Measurements from ENCODE around the gene DCC. TPM values are rescaled to one million over a fixed set of nuclear protein-coding genes. Genes with fewer than 3 reads are reported as not detected.

The DCC gene
- polyA plus RNA-seq, 1 experiment = 0.67 TPM

DNA sequence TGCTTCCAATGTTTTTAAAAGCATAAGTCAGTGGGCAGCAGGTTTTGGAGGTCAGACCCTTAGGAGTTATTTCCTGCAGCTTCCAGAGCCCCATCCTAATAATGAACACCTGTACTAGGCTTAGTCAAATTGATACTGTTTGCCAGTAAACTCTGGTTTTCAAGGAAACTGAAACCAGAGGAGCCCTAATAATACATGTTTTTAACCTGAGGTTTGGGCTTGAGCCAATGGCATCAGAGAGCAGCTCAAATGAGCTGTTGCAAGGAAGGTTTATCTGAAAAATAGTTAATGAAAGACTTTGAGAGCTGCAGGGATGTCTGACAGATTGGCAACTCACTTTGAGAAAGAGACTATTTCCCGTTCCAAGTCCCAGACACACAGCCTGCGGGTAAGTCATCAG, 54.6 kb downstream of the DCC start:
- TF ChIP-seq, protein P1, sequence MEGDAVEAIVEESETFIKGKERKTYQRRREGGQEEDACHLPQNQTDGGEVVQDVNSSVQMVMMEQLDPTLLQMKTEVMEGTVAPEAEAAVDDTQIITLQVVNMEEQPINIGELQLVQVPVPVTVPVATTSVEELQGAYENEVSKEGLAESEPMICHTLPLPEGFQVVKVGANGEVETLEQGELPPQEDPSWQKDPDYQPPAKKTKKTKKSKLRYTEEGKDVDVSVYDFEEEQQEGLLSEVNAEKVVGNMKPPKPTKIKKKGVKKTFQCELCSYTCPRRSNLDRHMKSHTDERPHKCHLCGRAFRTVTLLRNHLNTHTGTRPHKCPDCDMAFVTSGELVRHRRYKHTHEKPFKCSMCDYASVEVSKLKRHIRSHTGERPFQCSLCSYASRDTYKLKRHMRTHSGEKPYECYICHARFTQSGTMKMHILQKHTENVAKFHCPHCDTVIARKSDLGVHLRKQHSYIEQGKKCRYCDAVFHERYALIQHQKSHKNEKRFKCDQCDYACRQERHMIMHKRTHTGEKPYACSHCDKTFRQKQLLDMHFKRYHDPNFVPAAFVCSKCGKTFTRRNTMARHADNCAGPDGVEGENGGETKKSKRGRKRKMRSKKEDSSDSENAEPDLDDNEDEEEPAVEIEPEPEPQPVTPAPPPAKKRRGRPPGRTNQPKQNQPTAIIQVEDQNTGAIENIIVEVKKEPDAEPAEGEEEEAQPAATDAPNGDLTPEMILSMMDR (IDR thresholded peaks at IDR 0.05; ENCODE audit: low read depth, low read length) = no peak
- ChIA-PET POLR2A (no interaction called here), CTCF (no interaction called here)
- H3K9me3 ChIP-seq (ENCODE audit: control insufficient read depth, insufficient read depth, low read length) = no peaks in the 10 kb centered on the region
- no peak overlapping the region for H3K4me3 ChIP-seq (ENCODE audit: low read depth, low read length)
- DNase-seq (ENCODE audit: low read depth, low spot score) = no peak
- no peak overlapping the region for H3K27ac ChIP-seq (ENCODE audit: low read depth, low read length)
- no peaks in the 10 kb centered on the region for H3K27me3 ChIP-seq (ENCODE audit: control insufficient read depth, insufficient read depth, low read length)

DNA sequence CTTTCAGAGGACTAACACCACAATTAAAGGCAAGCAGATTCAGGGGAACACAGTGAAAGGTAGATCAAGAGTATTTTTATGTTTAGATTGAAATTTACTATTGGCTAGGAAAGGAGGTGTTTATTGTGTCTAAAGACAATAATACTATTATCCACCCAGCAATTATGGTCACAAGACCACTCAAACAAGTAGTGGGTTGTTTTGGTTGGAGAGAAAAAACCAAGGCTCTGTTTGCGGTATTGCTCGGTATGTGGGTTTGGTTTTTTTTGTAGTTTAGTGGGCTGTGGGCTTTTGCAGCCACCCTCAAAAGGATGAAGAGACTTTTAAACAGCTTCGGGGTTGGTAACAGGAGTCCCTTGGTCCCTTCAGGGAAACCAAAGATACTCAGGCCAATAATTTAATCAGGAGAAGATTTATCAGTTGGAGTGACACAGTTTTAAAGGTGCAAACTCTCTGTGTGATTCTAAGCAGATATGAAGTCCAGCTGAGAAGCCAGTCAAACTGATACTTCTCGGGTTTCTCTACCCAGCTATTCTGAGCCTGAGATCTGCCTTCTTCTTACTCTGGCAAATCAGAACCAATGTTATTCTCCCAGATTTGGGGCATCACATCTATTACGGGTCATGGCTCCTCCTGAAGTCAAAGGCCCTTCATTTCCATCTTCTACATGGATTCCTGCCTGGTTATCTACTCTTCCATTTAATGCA, 55.3 kb downstream of the DCC start:
- H3K27ac ChIP-seq (ENCODE audit: low read depth, low read length) = no peak overlapping the region
- TF ChIP-seq, protein P1 (IDR thresholded peaks at IDR 0.05; ENCODE audit: low read depth, low read length) = no peak
- DNase-seq (ENCODE audit: low read depth, low spot score) = no peak
- POLR2A ChIA-PET = no interaction called here
- H3K27me3 ChIP-seq (ENCODE audit: control insufficient read depth, insufficient read depth, low read length) = no peaks in the 10 kb centered on the region
- no peak overlapping the region for H3K4me3 ChIP-seq (ENCODE audit: low read depth, low read length)
- CTCF ChIA-PET = no interaction called here
- no peaks in the 10 kb centered on the region for H3K9me3 ChIP-seq (ENCODE audit: control insufficient read depth, insufficient read depth, low read length)

DNA sequence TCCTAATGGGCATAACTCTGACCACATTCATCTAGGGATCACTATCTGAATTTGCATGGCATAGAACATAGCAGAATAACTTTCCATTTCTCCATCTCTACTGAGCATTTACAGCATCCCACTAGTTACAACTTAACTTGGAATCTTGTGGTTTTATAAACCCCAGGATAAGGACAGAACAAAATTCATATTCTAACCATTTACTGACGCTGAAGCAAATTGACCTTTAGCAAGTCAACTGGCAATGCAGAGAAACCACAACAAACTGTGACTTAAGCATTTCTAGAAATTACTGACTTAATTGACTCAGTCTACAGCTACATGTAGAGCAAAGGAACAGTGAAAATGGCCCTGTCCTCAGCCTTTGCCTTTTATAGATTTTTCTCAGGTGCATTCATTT, 61.2 kb downstream of the DCC start:
- CTCF ChIA-PET = no interaction called here
- POLR2A ChIA-PET = no interaction called here
- TF ChIP-seq, protein P1 (IDR thresholded peaks at IDR 0.05; ENCODE audit: low read depth, low read length) = no peak
- H3K27ac ChIP-seq (ENCODE audit: low read depth, low read length) = no peak overlapping the region
- H3K9me3 ChIP-seq (ENCODE audit: control insufficient read depth, insufficient read depth, low read length) = no peaks in the 10 kb centered on the region
- H3K27me3 ChIP-seq (ENCODE audit: control insufficient read depth, insufficient read depth, low read length) = no peaks in the 10 kb centered on the region
- no peak for DNase-seq (ENCODE audit: low read depth, low spot score)
- no peak overlapping the region for H3K4me3 ChIP-seq (ENCODE audit: low read depth, low read length)

DNA sequence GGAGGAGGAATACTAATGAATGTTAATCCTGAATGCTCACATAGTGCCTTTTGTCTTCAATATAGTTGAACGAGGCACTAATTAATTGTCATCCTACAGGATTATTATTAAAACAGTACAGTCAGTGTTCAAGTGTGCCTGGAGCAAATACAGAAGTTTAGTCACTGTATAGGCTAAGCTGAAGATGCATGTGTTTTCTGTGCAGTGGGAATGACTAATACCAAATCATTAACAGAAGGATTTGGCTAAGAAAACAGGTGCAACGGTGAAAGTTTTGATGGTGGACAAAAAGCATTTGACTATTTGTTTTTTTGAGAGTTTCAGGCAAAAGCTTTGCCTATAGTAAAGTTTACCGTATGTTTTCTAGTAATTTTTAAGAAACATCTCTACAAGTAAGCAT, 62.8 kb downstream of the DCC start:
- no peak overlapping the region for H3K4me3 ChIP-seq (ENCODE audit: low read depth, low read length)
- DNase-seq (ENCODE audit: low read depth, low spot score) = no peak
- ChIA-PET CTCF (no interaction called here), POLR2A (no interaction called here)
- H3K27ac ChIP-seq (ENCODE audit: low read depth, low read length) = no peak overlapping the region
- TF ChIP-seq, protein P1 (IDR thresholded peaks at IDR 0.05; ENCODE audit: low read depth, low read length) = no peak
- no peaks in the 10 kb centered on the region for H3K27me3 ChIP-seq (ENCODE audit: control insufficient read depth, insufficient read depth, low read length)
- no peaks in the 10 kb centered on the region for H3K9me3 ChIP-seq (ENCODE audit: control insufficient read depth, insufficient read depth, low read length)

DNA sequence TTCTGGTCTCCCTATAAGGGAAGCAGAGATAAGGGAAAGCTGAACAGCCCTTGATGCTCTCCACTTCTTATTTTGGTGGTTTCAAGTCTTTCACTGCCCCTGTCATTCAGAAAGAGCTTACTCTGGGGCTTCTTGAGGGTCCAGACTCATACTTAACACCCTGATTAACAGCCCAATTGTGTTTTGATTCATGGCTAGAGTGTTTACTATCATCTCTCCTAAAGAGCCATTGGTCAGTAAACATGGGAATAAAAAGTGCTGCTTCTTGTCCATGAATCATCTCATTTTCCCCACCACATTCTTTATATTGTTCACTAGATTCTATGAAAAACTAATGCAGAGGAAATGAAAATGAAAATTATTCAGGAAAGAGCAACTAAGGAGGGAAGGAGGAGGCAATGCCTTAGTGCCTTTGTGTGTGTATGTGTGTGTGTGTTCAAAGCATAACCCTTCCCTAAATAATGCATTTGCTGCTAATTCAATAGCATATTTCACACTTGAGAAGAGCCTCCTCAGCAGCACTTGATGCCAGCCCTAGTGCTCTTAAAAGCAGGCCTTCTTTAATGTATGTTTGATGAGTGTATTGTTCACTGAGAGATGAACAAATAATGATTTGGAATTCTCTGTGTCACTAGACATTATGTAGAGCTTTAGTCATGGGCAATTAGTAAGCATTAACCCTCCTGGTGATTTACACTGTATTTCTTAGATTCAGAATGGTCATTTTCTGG, 63.5 kb downstream of the DCC start:
- TF ChIP-seq, protein P1 (IDR thresholded peaks at IDR 0.05; ENCODE audit: low read depth, low read length) = no peak
- ChIA-PET CTCF (no interaction called here), POLR2A (no interaction called here)
- H3K27me3 ChIP-seq (ENCODE audit: control insufficient read depth, insufficient read depth, low read length) = no peaks in the 10 kb centered on the region
- DNase-seq (ENCODE audit: low read depth, low spot score) = no peak
- H3K27ac ChIP-seq (ENCODE audit: low read depth, low read length) = no peak overlapping the region
- no peak overlapping the region for H3K4me3 ChIP-seq (ENCODE audit: low read depth, low read length)
- H3K9me3 ChIP-seq (ENCODE audit: control insufficient read depth, insufficient read depth, low read length) = no peaks in the 10 kb centered on the region

All from AG04450 (cell line).